Measurements from ENCODE around the gene CACNG6. TPM values are rescaled to one million over a fixed set of nuclear protein-coding genes. Genes with fewer than 3 reads are reported as not detected.
"Not testable (repeated sequence)": the region's sequence is repeated elsewhere in the genome, so short reads cannot be mapped to it uniquely, and the experiment has no call there.

Gene CACNG6
- 10 to 100 TPM in 11 of 12 donors, not detected in 1; 11.9 to 53.5 (median 26.8) TPM for polyA plus RNA-seq (ENCODE audit: insufficient read length in 12 of 12)
- long read RNA-seq, donor 1 = 0 reads
- long read RNA-seq, donor 2, transcript CACNG6-201 (4 exons, 1,853 nt) = major isoform, 10 of 42 reads
- long read RNA-seq, donor 2, partial matches to known transcripts = 32 of 42 reads
- long read RNA-seq, donor 2, other reads (novel, unspliced or antisense) = 0 of 42 reads
- long read RNA-seq, donor 3, transcript CACNG6-201 (4 exons, 1,853 nt) = major isoform, 6 of 6 reads
- long read RNA-seq, donor 3, partial matches to known transcripts = 0 of 6 reads
- long read RNA-seq, donor 3, other reads (novel, unspliced or antisense) = 0 of 6 reads
- long read RNA-seq, donor 4, partial matches to known transcripts = 0 of 1 reads
- long read RNA-seq, donor 4, other reads (novel, unspliced or antisense) = 0 of 1 reads
- long read RNA-seq, donor 5, transcript CACNG6-201 (4 exons, 1,853 nt) = major isoform, 27 of 54 reads
- long read RNA-seq, donor 5, partial matches to known transcripts = 27 of 54 reads
- long read RNA-seq, donor 5, other reads (novel, unspliced or antisense) = 0 of 54 reads
- long read RNA-seq, donor 6, transcript CACNG6-201 (4 exons, 1,853 nt) = major isoform, 6 of 6 reads
- long read RNA-seq, donor 6, partial matches to known transcripts = 0 of 6 reads
- long read RNA-seq, donor 6, other reads (novel, unspliced or antisense) = 0 of 6 reads
- long read RNA-seq, donor 7, transcript CACNG6-201 (4 exons, 1,853 nt) = major isoform, 5 of 30 reads
- long read RNA-seq, donor 7, partial matches to known transcripts = 25 of 30 reads
- long read RNA-seq, donor 7, other reads (novel, unspliced or antisense) = 0 of 30 reads
- long read RNA-seq, donor 8, transcript CACNG6-201 (4 exons, 1,853 nt) = major isoform, 20 of 20 reads
- long read RNA-seq, donor 8, partial matches to known transcripts = 0 of 20 reads
- long read RNA-seq, donor 8, other reads (novel, unspliced or antisense) = 0 of 20 reads
- long read RNA-seq, donor 9, partial matches to known transcripts = 0 of 3 reads
- long read RNA-seq, donor 9, other reads (novel, unspliced or antisense) = 0 of 3 reads
- long read RNA-seq, donor 10, transcript CACNG6-201 (4 exons, 1,853 nt) = major isoform, 13 of 13 reads
- long read RNA-seq, donor 10, partial matches to known transcripts = 0 of 13 reads
- long read RNA-seq, donor 10, other reads (novel, unspliced or antisense) = 0 of 13 reads
- long read RNA-seq, donor 11, transcript CACNG6-201 (4 exons, 1,853 nt) = major isoform, 15 of 87 reads
- long read RNA-seq, donor 11, partial matches to known transcripts = 72 of 87 reads
- long read RNA-seq, donor 11, other reads (novel, unspliced or antisense) = 0 of 87 reads

DNA sequence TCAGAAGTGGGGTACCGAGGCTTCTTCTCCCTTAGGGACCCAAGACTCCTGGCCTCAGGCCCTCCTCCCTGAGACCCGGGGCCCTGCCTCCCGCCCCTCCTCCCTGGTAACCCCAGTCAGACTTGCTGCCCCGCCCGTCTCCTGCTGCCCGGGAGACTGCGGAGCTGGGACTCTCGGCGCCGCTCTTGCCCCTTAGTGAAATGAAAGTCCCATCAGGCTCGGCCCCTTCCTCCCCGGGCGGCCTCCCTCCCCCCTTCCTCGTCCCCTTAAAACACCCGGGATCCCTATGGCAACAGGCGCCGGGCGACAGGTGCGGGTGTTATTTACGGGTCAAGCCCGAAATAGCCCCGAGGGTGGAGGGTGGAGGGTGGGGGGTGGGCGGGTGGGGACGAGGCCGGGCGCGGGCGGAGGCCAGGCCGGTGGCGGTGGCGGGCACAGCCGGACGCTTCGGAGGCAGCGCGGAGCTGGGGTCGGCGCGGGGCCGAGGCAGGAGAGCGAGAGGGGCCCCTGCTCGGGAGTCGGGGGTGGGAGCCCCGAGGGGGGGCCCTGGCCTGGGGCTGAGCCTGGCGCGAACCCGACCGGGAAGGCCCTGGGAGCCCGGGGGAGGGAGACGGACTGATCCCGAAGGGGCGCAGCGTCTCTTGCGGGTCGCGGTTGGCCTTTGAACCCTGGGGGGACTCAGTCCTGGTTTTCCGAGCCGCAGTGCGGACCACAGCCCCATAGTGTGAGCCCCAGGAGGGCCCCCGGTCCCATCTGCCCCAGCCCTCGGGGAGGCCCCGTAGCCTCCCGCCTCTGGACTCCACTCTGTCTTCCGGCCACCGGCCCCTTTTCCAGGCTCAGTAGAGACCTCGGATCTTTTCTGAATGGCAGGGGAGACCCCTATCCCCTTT is at the start of gene CACNG6:
Gene CACNG6, plus strand, starts transcription at position 414 of the 890 bp plus-strand sequence. CDS start 1,241 bp downstream, outside the sequence.
- DNase-seq = no peak

DNA sequence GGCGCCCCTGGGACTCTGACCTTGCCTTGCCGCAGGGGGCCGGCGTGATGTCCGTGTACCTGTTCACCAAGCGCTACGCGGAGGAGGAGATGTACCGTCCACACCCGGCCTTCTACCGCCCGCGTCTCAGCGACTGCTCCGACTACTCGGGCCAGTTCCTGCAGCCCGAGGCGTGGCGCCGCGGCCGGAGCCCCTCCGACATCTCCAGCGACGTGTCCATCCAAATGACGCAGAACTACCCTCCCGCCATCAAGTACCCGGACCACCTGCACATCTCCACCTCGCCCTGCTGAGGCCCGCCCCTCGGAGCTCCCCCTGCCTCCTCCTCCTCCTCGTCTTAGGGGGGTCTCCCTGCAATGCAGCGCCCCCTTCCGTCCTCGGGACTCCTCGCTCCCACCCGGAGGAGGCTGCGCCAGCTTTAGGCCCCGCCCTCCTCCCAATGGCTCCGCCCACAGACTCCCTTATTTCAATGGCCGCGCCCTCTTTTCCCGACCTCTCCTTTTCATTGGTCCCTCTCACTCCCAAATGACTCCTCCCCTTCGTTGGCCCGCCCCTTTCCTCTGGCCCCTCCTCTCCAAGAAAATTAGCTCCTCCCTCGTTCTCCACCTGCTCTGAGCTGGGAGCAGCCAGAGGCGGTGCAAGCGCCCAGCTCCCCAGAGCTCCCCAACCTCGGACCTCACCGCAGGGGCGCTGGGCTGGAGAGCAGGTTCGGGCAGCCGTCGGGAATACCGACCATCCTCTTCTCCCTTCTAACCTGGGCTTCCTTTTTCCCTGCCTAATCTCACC is 49.2 kb upstream of the CACNG6 start:
- no peak for DNase-seq

DNA sequence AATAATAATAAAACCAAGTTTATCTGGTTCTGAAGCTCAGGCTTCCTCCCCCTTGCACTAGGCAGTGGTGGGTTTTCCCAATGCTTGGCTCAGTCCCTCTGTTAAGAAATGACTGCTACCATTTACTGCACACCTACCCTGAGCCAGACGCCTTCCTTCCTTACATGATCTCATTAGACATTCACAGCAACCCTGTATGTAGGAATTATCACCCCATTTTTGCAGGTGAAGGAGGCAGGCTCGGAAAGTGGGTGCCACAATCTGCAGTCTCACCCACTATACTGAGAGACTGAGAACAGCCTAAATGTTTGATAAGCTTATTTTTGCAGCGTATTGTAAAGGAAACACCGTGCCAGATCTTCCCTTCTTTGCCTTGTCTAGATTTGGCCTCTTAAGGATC is 47.0 kb upstream of the CACNG6 start:
- DNase-seq = no peak

GRCh38 chr19:53944933-53945332 is 46.5 kb upstream of the CACNG6 start:
- no peak for DNase-seq

GRCh38 chr19:53945441-53945840 is 46.0 kb upstream of the CACNG6 start:
- no peak for DNase-seq

- DNase-seq = no peak
These were observed 45.4 kb upstream of the CACNG6 start for GRCh38 chr19:53945998-53946397.

DNA sequence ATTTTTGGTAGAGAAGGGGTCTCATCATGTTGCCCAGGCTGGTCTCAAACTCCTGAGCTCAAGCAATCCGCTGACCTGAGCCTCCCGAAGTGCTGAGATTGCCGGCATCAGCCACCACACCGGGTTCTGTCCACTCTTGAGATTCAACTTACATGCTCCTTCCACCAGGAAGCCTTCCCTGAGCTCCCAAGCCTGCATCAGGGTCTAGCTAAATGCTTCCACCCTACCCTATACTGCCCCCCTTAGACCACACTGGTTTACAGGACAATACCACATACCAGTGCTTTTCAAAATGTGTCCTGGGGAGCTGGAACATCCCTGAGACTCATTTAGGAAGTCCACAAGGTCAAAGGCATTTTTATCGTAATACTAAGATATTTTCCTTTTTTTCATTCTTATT is 43.8 kb upstream of the CACNG6 start:
- DNase-seq = no peak

- DNase-seq = not testable (repeated sequence)
These were observed 42.8 kb upstream of the CACNG6 start for GRCh38 chr19:53948611-53949010.

GRCh38 chr19:53951436-53951835 is 40.0 kb upstream of the CACNG6 start:
- no peak for DNase-seq

GRCh38 chr19:53951947-53952346 is 39.5 kb upstream of the CACNG6 start:
- no peak for DNase-seq

DNA sequence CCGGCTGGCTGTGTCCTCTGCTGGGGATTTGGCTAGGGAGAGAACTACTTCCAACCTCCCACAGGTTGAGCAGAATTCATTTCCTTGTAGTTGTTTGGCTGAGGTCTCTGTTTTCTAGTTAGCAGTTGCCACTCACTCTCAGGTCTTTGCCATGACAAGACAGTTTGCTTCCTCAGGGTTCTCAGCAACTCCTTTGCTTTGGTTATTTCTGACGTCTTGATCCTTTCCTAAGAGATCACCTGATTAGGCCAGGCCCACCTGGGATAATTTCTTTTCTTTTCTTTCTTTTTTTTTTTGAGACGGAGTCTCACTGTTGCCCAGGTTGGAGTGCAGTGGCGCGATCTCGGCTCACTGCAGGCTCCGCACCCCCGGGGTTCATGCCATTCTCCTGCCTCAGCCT is 38.1 kb upstream of the CACNG6 start:
- DNase-seq = no peak

DNA sequence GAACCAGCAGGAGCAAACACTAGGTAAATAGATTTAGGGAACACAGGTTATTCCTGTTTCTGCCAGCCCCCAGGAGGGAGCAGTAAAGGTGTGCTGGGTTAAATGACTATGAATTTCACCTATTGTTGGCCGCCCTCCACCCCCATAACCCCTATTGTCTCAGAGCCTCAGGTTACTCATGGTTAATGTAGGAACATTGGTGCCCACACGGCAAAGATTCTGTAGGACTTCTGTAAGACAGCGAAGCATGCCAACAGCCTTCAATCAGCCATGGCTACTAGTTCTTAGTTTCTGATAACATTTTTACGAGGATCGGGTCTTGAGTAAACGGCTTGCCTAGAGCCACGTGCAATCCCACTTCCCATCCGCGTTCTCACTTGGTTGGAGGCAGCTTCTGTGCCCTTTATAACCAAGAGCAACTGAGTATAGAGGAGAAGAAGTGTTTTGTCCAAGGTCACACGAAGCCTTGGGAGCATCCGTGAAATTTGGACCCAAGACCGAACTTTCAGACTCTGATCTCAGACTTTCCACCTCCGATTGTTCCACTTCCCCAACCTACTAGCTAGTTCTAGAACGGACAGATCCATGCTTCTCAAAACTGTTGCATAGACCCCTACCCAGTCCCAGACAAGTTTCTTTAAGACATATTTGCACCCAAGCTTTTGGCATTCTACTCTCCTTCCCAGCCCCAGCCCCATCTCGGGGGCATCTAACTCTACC is 33.8 kb upstream of the CACNG6 start:
- DNase-seq = no peak

DNA sequence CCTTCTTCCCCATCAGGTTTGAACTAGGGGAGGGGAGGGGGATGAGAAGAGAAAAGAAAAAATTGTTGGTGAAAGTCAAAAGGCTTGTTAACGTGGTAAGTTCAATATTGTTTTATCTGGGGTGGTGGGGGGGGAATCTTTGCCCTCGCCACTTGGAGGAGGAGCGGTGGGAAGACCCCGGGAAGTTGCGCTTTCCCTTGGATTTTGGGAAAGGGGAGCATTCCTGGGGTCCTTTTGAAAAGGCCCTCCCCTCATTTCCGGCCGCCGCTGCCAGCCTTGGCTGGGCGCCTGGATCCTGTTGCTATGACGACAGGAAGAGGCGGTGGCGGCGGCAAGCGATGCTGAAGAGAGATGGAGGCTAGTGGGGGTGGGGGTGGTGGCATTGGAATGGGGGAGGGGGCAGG is 33.3 kb upstream of the CACNG6 start:
- no peak for DNase-seq

DNA sequence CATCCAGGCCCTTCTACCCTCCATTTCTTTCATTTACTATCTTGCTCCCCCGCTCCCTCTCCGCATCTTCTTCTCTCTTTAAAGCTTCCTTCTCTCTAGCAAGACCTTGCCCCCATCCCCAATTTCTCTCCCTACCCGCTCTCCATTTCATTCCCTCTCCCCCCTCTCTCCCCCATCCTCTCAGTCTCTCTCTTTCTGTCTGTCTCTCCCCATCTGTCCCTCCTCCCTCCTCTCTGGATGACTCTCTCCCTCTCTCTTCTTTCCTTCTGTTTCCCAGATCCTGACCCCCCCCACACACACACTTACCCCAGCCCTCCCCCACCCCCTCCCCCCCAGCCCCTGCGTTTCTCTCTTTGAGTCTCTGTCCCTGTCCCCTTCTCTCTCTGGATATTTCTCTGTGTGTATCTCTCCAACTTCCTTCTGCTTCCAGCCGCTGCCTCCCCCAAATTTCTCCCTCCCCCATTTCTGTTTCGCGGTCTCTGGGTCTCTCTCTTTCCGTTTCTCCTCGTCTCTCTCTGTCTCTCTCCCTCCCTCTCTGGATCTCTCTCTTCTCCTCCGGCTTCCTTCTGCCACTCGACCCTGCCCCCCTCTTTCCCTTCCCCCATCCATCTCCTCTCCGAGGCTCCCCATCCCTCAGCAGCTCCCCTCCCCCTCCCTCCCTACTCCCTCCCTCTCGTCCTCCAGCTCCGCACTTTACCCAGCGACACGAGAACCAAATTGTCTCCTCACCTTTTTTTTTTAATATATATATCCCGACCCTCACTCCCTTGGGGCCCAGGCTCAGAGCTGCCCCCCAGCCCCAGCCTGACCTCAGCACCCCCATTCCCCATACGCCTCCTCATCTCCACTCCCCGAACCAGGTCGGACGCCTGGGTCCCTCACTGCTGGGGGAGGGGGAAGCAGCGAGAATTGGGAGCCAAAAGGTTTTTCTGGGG is 32.3 kb upstream of the CACNG6 start:
- DNase-seq = no peak

- no peak for DNase-seq
These were observed 31.2 kb upstream of the CACNG6 start for GRCh38 chr19:53960187-53960586.

DNA sequence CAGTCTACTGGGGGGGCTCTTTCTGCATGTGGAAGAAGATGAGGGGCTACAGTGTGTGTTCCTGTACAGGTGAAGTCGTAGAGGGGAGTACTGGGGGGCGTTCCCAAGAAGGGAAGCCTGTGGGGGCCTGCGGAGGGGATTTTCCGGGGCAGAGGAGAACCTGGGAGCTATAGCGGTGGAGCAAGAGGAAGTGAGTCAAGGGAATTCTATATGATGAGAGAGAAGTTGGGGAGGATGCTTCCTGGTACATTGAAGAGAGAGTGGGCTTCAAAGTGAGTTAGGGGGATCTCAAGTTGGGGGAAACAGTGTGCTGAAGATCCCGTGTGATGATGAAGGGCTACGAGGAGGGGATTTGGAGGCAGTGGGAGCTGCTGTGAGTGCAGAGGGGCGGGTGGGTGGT is 30.6 kb upstream of the CACNG6 start:
- no peak for DNase-seq

GRCh38 chr19:53961523-53962356 is 29.7 kb upstream of the CACNG6 start:
- no peak for DNase-seq

Data from muscle of arm (tissue), 14 donors.